Measurements from ENCODE around the gene SHKBP1. TPM values are rescaled to one million over a fixed set of nuclear protein-coding genes. Genes with fewer than 3 reads are reported as not detected.

Gene SHKBP1
- total and polyA plus RNA-seq, 2 of the 8 experiments (the other 6 are each of a cell fraction or from before 2014, with no cell fraction given): 74.6 to 98.8 TPM

- Histone ChIP-seq H3K4me3 (ENCODE audit: extremely low read depth in 1 of 4, insufficient read depth in 2 of 4, low read depth in 3 of 4, low read length in 4 of 4) (no peak overlapping the region), H3K14ac (ENCODE audit: insufficient read length) (no peak overlapping the region), H3K27me3 (replicated peaks in 1 of 4; ENCODE audit: control insufficient read depth in 3 of 4, extremely low read depth in 1 of 4, insufficient read depth in 3 of 4, low read length in 3 of 4) (peaks cover 4 to 24% (median 17%) of the 10 kb centered on the region in 4 experiments), H3K9me3 (ENCODE audit: insufficient read depth in 2 of 2, low read depth in 1 of 2, low read length in 1 of 2) (no peaks in the 10 kb centered on the region), H3K27ac (ENCODE audit: low read depth, low read length) (no peak overlapping the region), H2BK20ac (ENCODE audit: low read length) (no peak overlapping the region), H2BK12ac (ENCODE audit: low read depth, low read length) (no peak overlapping the region), H2BK5ac (ENCODE audit: low read depth, low read length) (no peak overlapping the region), H2AFZ (ENCODE audit: low read length) (no peak overlapping the region), H3K23ac (ENCODE audit: insufficient read length) (no peak overlapping the region), H3K23me2 (ENCODE audit: low read depth, low read length) (no peaks in the 10 kb centered on the region), H4K8ac (ENCODE audit: extremely low read depth, insufficient read depth, low read length) (0 out of 2 replicates have a peak overlapping the region, but pooled peaks have one; percentile 5), H3K4ac (replicated peaks; ENCODE audit: insufficient read length, low read depth, low read length) (no peak overlapping the region), H3K79me2 (ENCODE audit: control insufficient read depth in 1 of 2, insufficient read depth in 2 of 2, low read length in 2 of 2) (no peaks in the 10 kb centered on the region), H3K4me1 (replicated peaks in 1 of 4; ENCODE audit: control insufficient read depth in 3 of 4, insufficient read depth in 4 of 4, low read length in 3 of 4) (no peaks in the 10 kb centered on the region), H2BK15ac (ENCODE audit: low read length) (no peak overlapping the region), H3K9ac (replicated peaks in 1 of 4; ENCODE audit: extremely low read depth in 1 of 4, low read depth in 3 of 4, low read length in 3 of 4) (no peak overlapping the region), H4K91ac (replicated peaks; ENCODE audit: insufficient read length, low read length) (no peak overlapping the region), H3K18ac (ENCODE audit: extremely low read depth, low read length) (no peak overlapping the region), H3K79me1 (ENCODE audit: low read depth, low read length) (no peaks in the 10 kb centered on the region), H4K5ac (ENCODE audit: insufficient read length, low read depth, low read length) (no peak overlapping the region), H3K4me2 (ENCODE audit: insufficient read depth in 1 of 2, low read depth in 2 of 2, low read length in 2 of 2) (no peak overlapping the region), H3K36me3 (ENCODE audit: control insufficient read depth in 2 of 4, insufficient read depth in 4 of 4, low read length in 3 of 4) (no peaks in the 10 kb centered on the region), H2BK120ac (replicated peaks; ENCODE audit: low read depth, low read length) (no peak overlapping the region), H3K56ac (replicated peaks; ENCODE audit: insufficient read length, low read depth, low read length) (no peak overlapping the region), H2AK5ac (ENCODE audit: low read depth, low read length) (no peak overlapping the region), H4K20me1 (replicated peaks in 1 of 2; ENCODE audit: control insufficient read depth in 1 of 2, insufficient read depth in 2 of 2, low read length in 2 of 2) (no peaks in the 10 kb centered on the region)
- FAIRE-seq: no peak
- no peak for DNase-seq (ENCODE audit: low read depth in 1 of 2, low spot score in 2 of 2)
- ChIA-PET POLR2A (ENCODE audit: partially characterized antibody) (no interaction called here), CTCF (ENCODE audit: partially characterized antibody) (interaction anchor here (1.0 to 2.0 kb wide), 5 partner anchors 11 to 36 kb away, joined by 3 to 7 read pairs (median 3); no protein-coding TSS in a partner anchor)
- no peak for TF ChIP-seq TAF7 (optimal IDR thresholded peaks at IDR 0.05; ENCODE audit: borderline replicate concordance, low read depth, low read length)
- no peak for TF ChIP-seq NRF1 (IDR thresholded peaks at IDR 0.05; ENCODE audit: low read depth, low read length)
- TF ChIP-seq CEBPB (IDR thresholded peaks at IDR 0.05; ENCODE audit: low read depth, low read length): no peak
- TF ChIP-seq NANOG (IDR thresholded peaks at IDR 0.05; ENCODE audit: insufficient read depth, low read depth, low read length, poor library complexity, severe bottlenecking): no peak
- no peak for TF ChIP-seq POU5F1 (IDR thresholded peaks at IDR 0.05; ENCODE audit: low read depth, low read length)
- TF ChIP-seq ASH2L (IDR thresholded peaks at IDR 0.05; ENCODE audit: low read length): no peak
- no peak for TF ChIP-seq USF2 (IDR thresholded peaks at IDR 0.05; ENCODE audit: low read length)
- TF ChIP-seq SIX5 (IDR thresholded peaks at IDR 0.05; ENCODE audit: low read depth, low read length): no peak
- no peak for TF ChIP-seq SAP30 (IDR thresholded peaks at IDR 0.05; ENCODE audit: insufficient read depth, insufficient replicate concordance, low read length)
- no peak for TF ChIP-seq GTF2F1 (IDR thresholded peaks at IDR 0.05; ENCODE audit: borderline replicate concordance, low read depth, low read length)
- TF ChIP-seq MAX (IDR thresholded peaks at IDR 0.05): no peak
- no peak for TF ChIP-seq POLR2A (IDR thresholded peaks at IDR 0.05; ENCODE audit: control extremely low read depth in 1 of 2, low read depth in 2 of 2, low read length in 2 of 2)
- no peak for TF ChIP-seq JUN (IDR thresholded peaks at IDR 0.05; ENCODE audit: low read depth, low read length)
- 76% methylated on average over 4 of the region's 4 CpGs; no CpG with 5 or more reads in 1 of the 2 experiments for whole genome bisulfite sequencing, 2 experiments (ENCODE audit: extremely low coverage in 1 of 2, insufficient coverage in 1 of 2, insufficient read length in 1 of 2, insufficient replicate concordance in 2 of 2, low coverage in 1 of 2, low lambda C conversion rate in 2 of 2, missing lambda C conversion rate in 1 of 2)
Measured at GRCh38 chr19:40561947-40562346, 14.7 kb upstream of the SHKBP1 start.
